ENCODE measurements around the gene TNFAIP8L3.

DNA sequence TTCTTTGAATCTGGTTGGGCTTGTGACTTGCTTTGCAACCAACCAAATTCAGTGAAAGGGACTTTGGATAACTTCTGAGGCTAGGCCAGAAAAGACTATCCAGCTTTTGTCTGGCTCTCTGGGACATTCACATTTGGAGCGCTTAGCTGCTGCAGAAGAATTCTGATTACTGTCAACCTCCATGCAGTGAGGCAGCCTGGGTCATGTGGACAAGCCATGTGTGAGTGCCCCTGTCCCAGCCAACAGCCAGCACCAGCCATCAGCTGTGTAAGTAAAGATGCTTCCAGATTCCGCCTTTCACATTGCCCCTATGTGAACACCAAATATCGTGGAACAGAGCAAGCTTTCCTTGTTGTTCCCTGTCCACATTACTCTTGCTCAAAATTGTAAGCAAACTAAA is 12.9 kb upstream of the TNFAIP8L3 start:
- TF ChIP-seq POLR2AphosphoS5 (IDR thresholded peaks at IDR 0.05; ENCODE audit: borderline replicate concordance, low read depth, low read length) (no peak), EZH2 (IDR thresholded peaks at IDR 0.05) (no peak), FOXP2 (optimal IDR thresholded peaks at IDR 0.05; ENCODE audit: control extremely low read depth, extremely low read length, insufficient read depth) (no peak)

All from SK-N-MC (cell line).